MG63 (cell line): ENCODE measurements around the gene PPP4R2. TPM values are rescaled to one million over a fixed set of nuclear protein-coding genes. Genes with fewer than 3 reads are reported as not detected.
A peak's percentile ranks its signal among the peaks of the same experiment; 100 is the strongest.
"Not testable (repeated sequence)": the region's sequence is repeated elsewhere in the genome, so short reads cannot be mapped to it uniquely, and the experiment has no call there.

Source experiments
- DNase-seq: peaks from one replicate; pipeline ENCODE4 v3.0.0-alpha.2; 2020
- H3K27me3 ChIP-seq: fragments of 250-450 bp; sonication (Bioruptor Pico); 2 replicates; pipeline ENCODE4 v1.5.1; 2020; ENCODE audit warnings: mild to moderate bottlenecking, moderate library complexity
- H3K36me3 ChIP-seq: fragments of 250-450 bp; sonication (Bioruptor Pico); 2 replicates; pipeline ENCODE4 v1.5.1; 2020; ENCODE audit warnings: mild to moderate bottlenecking, moderate library complexity
- H3K4me3 ChIP-seq: fragments of 250-450 bp; sonication (Bioruptor Pico); 2 replicates; pipeline ENCODE4 v1.5.1; 2020; ENCODE audit warnings: mild to moderate bottlenecking, moderate library complexity
- H3K9me3 ChIP-seq: fragments of 250-450 bp; sonication (Bioruptor Pico); 2 replicates; pipeline ENCODE4 v1.5.1; 2020; ENCODE audit warnings: mild to moderate bottlenecking, moderate library complexity
- total RNA-seq: library from RNA; depleted of rRNA; stranded (reverse); fragments of >200 nt; shearing (Covaris generic); gene quantifications from 2 replicates; pipeline ENCODE4 v1.2.3, GENCODE V29; 2014; ENCODE audit warnings: low replicate concordance

Gene PPP4R2
- total RNA-seq, 1 experiment from 2014 or later = 18.9 TPM

- not testable (repeated sequence) for H3K27me3 ChIP-seq, H3K9me3 ChIP-seq, DNase-seq, H3K4me3 ChIP-seq
- peaks cover 45% of the 10 kb centered on the region for H3K36me3 ChIP-seq
These were observed 6.4 kb downstream of the PPP4R2 start for GRCh38 chr3:73003050-73003449.

GRCh38 chr3:73004316-73004715 lies 7.7 kb downstream of the PPP4R2 start:
- Histone ChIP-seq H3K36me3 (peaks cover 39% of the 10 kb centered on the region), H3K27me3 (no peaks in the 10 kb centered on the region), H3K4me3 (no peak overlapping the region), H3K9me3 (no peaks in the 10 kb centered on the region)
- DNase-seq = no peak

GRCh38 chr3:73007992-73008712 lies 11.5 kb downstream of the PPP4R2 start:
- H3K36me3 ChIP-seq = peaks cover 22% of the 10 kb centered on the region
- no peaks in the 10 kb centered on the region for H3K9me3 ChIP-seq
- no peak overlapping the region for H3K4me3 ChIP-seq
- no peaks in the 10 kb centered on the region for H3K27me3 ChIP-seq
- DNase-seq = no peak

- DNase-seq = no peak
- Histone ChIP-seq H3K27me3 (no peaks in the 10 kb centered on the region), H3K36me3 (peaks cover 22% of the 10 kb centered on the region), H3K4me3 (no peak overlapping the region), H3K9me3 (no peaks in the 10 kb centered on the region)
These were observed 12.4 kb downstream of the PPP4R2 start for GRCh38 chr3:73009008-73009407.

GRCh38 chr3:73009750-73010149 lies 13.1 kb downstream of the PPP4R2 start:
- H3K9me3 ChIP-seq = no peaks in the 10 kb centered on the region
- H3K36me3 ChIP-seq = peaks cover 19% of the 10 kb centered on the region
- H3K4me3 ChIP-seq = no peak overlapping the region
- no peak for DNase-seq
- H3K27me3 ChIP-seq = no peaks in the 10 kb centered on the region

GRCh38 chr3:73010158-73010557 lies 13.5 kb downstream of the PPP4R2 start:
- Histone ChIP-seq H3K9me3 (no peaks in the 10 kb centered on the region), H3K27me3 (no peaks in the 10 kb centered on the region), H3K4me3 (no peak overlapping the region), H3K36me3 (peaks cover 19% of the 10 kb centered on the region)
- DNase-seq = no peak

GRCh38 chr3:73018298-73018697 lies 21.7 kb downstream of the PPP4R2 start:
- no peak overlapping the region for H3K4me3 ChIP-seq
- no peaks in the 10 kb centered on the region for H3K9me3 ChIP-seq
- H3K36me3 ChIP-seq = no peaks in the 10 kb centered on the region
- no peak for DNase-seq
- H3K27me3 ChIP-seq = no peaks in the 10 kb centered on the region

- no peaks in the 10 kb centered on the region for H3K27me3 ChIP-seq
- no peak overlapping the region for H3K4me3 ChIP-seq
- no peaks in the 10 kb centered on the region for H3K36me3 ChIP-seq
- DNase-seq = no peak
- no peaks in the 10 kb centered on the region for H3K9me3 ChIP-seq
These were observed 22.3 kb downstream of the PPP4R2 start for GRCh38 chr3:73018790-73019441.

- Histone ChIP-seq H3K4me3 (no peak overlapping the region), H3K27me3 (no peaks in the 10 kb centered on the region), H3K9me3 (no peaks in the 10 kb centered on the region), H3K36me3 (no peaks in the 10 kb centered on the region)
- no peak for DNase-seq
These were observed 24.8 kb downstream of the PPP4R2 start for GRCh38 chr3:73021301-73021835.

- H3K9me3 ChIP-seq = no peaks in the 10 kb centered on the region
- no peak for DNase-seq
- no peak overlapping the region for H3K4me3 ChIP-seq
- H3K27me3 ChIP-seq = no peaks in the 10 kb centered on the region
- H3K36me3 ChIP-seq = no peaks in the 10 kb centered on the region; the same call in 1 of the 2 replicates
These were observed 28.2 kb downstream of the PPP4R2 start for GRCh38 chr3:73024836-73025235.

GRCh38 chr3:73026111-73026759 lies 29.6 kb downstream of the PPP4R2 start:
- H3K36me3 ChIP-seq = no peaks in the 10 kb centered on the region; the same call in 1 of the 2 replicates
- DNase-seq = no peak
- no peak overlapping the region for H3K4me3 ChIP-seq
- H3K9me3 ChIP-seq = no peaks in the 10 kb centered on the region
- H3K27me3 ChIP-seq = no peaks in the 10 kb centered on the region

- H3K4me3 ChIP-seq = no peak overlapping the region
- H3K9me3 ChIP-seq = no peaks in the 10 kb centered on the region
- H3K36me3 ChIP-seq = no peaks in the 10 kb centered on the region; the same call in 1 of the 2 replicates
- no peaks in the 10 kb centered on the region for H3K27me3 ChIP-seq
- no peak for DNase-seq
These were observed 30.1 kb downstream of the PPP4R2 start for GRCh38 chr3:73026760-73027113.

GRCh38 chr3:73028803-73029202 lies 32.2 kb downstream of the PPP4R2 start:
- H3K4me3 ChIP-seq = no peak overlapping the region
- no peak for DNase-seq
- H3K36me3 ChIP-seq = no peaks in the 10 kb centered on the region; the same call in 1 of the 2 replicates
- H3K27me3 ChIP-seq = no peaks in the 10 kb centered on the region
- H3K9me3 ChIP-seq = no peaks in the 10 kb centered on the region

- Histone ChIP-seq H3K27me3 (no peaks in the 10 kb centered on the region), H3K36me3 (no peaks in the 10 kb centered on the region; the same call in 1 of the 2 replicates), H3K4me3 (no peak overlapping the region), H3K9me3 (no peaks in the 10 kb centered on the region)
- peak; percentile 45 for DNase-seq
These were observed 32.7 kb downstream of the PPP4R2 start for GRCh38 chr3:73029321-73029796.

GRCh38 chr3:73030073-73030597 lies 33.5 kb downstream of the PPP4R2 start:
- no peak for DNase-seq
- Histone ChIP-seq H3K9me3 (no peaks in the 10 kb centered on the region), H3K4me3 (no peak overlapping the region), H3K36me3 (peaks cover 2% of the 10 kb centered on the region), H3K27me3 (no peaks in the 10 kb centered on the region)

GRCh38 chr3:73031573-73032103 lies 35.0 kb downstream of the PPP4R2 start:
- Histone ChIP-seq H3K4me3 (no peak overlapping the region), H3K9me3 (no peaks in the 10 kb centered on the region), H3K36me3 (peaks cover 3% of the 10 kb centered on the region), H3K27me3 (no peaks in the 10 kb centered on the region)
- no peak for DNase-seq
